SH-SY5Y (cell line): ENCODE results near the gene TMIGD3.

Source experiments
- GATA2 ChIP-seq: IDR thresholded peaks from 2 replicates; pipeline ENCODE4 v1.6.1; 2011; ENCODE audit warnings: mild to moderate bottlenecking, low read depth, low read length
- GATA3 ChIP-seq: IDR thresholded peaks from 2 replicates; pipeline ENCODE4 v1.6.1; 2011; ENCODE audit warnings: low read depth, mild to moderate bottlenecking, low read length, moderate library complexity

DNA sequence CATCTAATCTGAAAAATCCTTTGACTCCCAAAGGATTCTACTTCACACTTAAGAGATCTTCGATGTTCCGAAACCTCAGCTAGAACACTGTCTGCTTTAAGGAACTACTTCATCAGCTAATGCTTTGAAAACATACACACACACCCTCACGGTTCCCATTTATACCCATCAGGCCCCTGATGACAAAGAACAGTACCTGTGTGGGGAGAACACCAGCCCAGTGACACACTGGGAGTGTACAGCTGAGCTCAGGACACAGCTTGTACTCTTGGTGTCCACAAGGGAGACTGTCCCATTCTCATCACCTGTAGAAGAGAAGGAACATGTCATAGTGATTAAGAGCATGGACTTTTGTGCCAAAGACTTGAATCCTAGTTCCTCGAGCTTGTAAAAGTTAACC lies 61.0 kb downstream of the TMIGD3 start:
- TF ChIP-seq GATA2: no peak
- no peak for TF ChIP-seq GATA3
